HL-60 (cell line): ENCODE results near the gene MSI2.

Experiments
- DNase-seq, 2 experiments: peaks; one replicate each; pipeline ENCODE4 v3.0.0-alpha.2; 2010 to 2020; ENCODE audit warnings: low read depth in 1 of 2, low spot score in 1 of 2
- H3K27ac ChIP-seq: fragments of 250-450 bp; sonication (Bioruptor Pico); replicated peaks from 2 replicates; pipeline ENCODE4 v1.5.1; 2020; ENCODE audit warnings: mild to moderate bottlenecking, moderate library complexity
- H3K27me3 ChIP-seq: fragments of 250-450 bp; sonication (Bioruptor Pico); 2 replicates; pipeline ENCODE4 v1.5.1; 2021; ENCODE audit warnings: mild to moderate bottlenecking, moderate library complexity; ENCODE audit not compliant: insufficient read depth, poor library complexity, severe bottlenecking
- H3K4me3 ChIP-seq: replicated peaks from 2 replicates; pipeline ENCODE4 v1.5.1; 2011; ENCODE audit warnings: mild to moderate bottlenecking, control low read depth, low read length; ENCODE audit not compliant: insufficient read depth
- CTCF ChIP-seq: IDR thresholded peaks from one replicate; pipeline ENCODE4 v1.5.1; 2011; ENCODE audit warnings: low read length, control low read depth, inconsistent platforms; ENCODE audit not compliant: insufficient read depth
- GABPA ChIP-seq: IDR thresholded peaks from 2 replicates; pipeline ENCODE4 v1.6.1; 2012; ENCODE audit warnings: low read depth
- POLR2AphosphoS5 ChIP-seq: IDR thresholded peaks from 2 replicates; pipeline ENCODE4 v1.6.1; 2012; ENCODE audit warnings: low read depth
- SPI1 ChIP-seq: IDR thresholded peaks from 2 replicates; pipeline ENCODE4 v1.6.1; 2012; ENCODE audit warnings: low read depth, mild to moderate bottlenecking, borderline replicate concordance
- TF ChIP-seq, protein P1 (sequence below): IDR thresholded peaks from 2 replicates; pipeline ENCODE4 v1.6.1; 2012; ENCODE audit warnings: low read depth; ENCODE audit not compliant: insufficient replicate concordance

MSI2 gene

DNA sequence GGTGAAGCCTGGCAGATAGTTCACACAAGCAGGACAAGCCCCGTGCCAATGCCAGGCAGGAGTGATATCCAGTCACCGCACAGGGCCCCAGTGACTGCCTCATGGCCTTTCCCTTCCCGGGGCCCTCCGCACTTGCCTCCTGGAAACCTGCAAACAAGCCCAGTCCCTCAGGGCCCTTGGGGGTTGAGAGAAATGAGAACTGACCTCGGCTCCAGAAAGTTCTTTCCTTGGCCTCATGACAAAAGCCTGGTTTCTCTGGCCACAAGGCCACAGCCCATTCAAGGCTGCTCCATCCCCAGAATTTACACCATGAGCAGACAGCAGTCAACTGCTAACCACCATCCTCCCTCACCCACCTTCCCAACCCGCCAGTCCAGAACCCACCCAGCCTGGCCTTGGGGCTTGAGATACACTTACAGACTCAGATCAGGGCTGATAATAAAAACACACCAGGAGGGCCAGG, 411.2 kb downstream of the MSI2 start:
- no peaks in the 10 kb centered on the region for H3K27me3 ChIP-seq
- H3K27ac ChIP-seq: no peak overlapping the region
- H3K4me3 ChIP-seq: no peak overlapping the region
- TF ChIP-seq CTCF (no peak), POLR2AphosphoS5 (no peak), GABPA (no peak), SPI1 (no peak)
- TF ChIP-seq, protein P1, sequence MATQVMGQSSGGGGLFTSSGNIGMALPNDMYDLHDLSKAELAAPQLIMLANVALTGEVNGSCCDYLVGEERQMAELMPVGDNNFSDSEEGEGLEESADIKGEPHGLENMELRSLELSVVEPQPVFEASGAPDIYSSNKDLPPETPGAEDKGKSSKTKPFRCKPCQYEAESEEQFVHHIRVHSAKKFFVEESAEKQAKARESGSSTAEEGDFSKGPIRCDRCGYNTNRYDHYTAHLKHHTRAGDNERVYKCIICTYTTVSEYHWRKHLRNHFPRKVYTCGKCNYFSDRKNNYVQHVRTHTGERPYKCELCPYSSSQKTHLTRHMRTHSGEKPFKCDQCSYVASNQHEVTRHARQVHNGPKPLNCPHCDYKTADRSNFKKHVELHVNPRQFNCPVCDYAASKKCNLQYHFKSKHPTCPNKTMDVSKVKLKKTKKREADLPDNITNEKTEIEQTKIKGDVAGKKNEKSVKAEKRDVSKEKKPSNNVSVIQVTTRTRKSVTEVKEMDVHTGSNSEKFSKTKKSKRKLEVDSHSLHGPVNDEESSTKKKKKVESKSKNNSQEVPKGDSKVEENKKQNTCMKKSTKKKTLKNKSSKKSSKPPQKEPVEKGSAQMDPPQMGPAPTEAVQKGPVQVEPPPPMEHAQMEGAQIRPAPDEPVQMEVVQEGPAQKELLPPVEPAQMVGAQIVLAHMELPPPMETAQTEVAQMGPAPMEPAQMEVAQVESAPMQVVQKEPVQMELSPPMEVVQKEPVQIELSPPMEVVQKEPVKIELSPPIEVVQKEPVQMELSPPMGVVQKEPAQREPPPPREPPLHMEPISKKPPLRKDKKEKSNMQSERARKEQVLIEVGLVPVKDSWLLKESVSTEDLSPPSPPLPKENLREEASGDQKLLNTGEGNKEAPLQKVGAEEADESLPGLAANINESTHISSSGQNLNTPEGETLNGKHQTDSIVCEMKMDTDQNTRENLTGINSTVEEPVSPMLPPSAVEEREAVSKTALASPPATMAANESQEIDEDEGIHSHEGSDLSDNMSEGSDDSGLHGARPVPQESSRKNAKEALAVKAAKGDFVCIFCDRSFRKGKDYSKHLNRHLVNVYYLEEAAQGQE: no peak
- DNase-seq: no peak

DNA sequence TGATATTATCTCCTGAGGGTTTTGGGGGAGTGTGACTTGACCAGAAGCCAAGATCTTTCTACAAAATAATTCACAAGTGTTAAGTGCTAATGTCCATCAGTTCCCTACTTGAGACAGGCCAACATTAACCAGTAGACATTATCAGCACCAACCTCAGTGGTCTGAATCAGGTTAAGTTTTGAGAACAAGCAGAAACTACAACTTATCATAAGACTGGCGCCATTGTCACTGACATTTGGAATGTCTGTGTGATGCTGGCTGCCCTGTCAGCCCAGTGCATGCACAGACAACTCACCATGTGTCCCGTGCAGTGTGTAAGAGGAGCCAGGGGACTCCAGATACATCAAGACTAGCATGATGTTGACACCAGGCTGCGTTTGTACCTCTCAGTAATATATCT, 412.0 kb downstream of the MSI2 start:
- TF ChIP-seq POLR2AphosphoS5 (no peak), SPI1 (no peak), GABPA (no peak), CTCF (no peak)
- TF ChIP-seq, protein P1: no peak
- Histone ChIP-seq H3K27ac (no peak overlapping the region), H3K4me3 (no peak overlapping the region), H3K27me3 (no peaks in the 10 kb centered on the region)
- DNase-seq: no peak

GRCh38 chr17:57669671-57670529, 413.6 kb downstream of the MSI2 start:
- no peak overlapping the region for H3K4me3 ChIP-seq
- no peak for DNase-seq
- no peak overlapping the region for H3K27ac ChIP-seq
- TF ChIP-seq POLR2AphosphoS5: no peak
- no peak for TF ChIP-seq SPI1
- TF ChIP-seq, protein P1: no peak
- no peak for TF ChIP-seq GABPA
- H3K27me3 ChIP-seq: no peaks in the 10 kb centered on the region
